Choroid plexus epithelial cell (primary cell): ENCODE data around the gene BRMS1L.

Experiments used
- DNase-seq: peaks from one replicate; pipeline ENCODE4 v3.0.0-alpha.2; 2010; ENCODE audit warnings: low read depth
- H3K4me3 ChIP-seq: 2 replicates; pipeline ENCODE4 v1.5.1; 2011; ENCODE audit warnings: low read depth, mild to moderate bottlenecking, control low read depth, low read length, moderate library complexity
- CTCF ChIP-seq: conservative IDR thresholded peaks from 2 replicates; pipeline ENCODE4 v1.5.1; 2011; ENCODE audit warnings: low read depth, mild to moderate bottlenecking, control low read depth, inconsistent platforms, low read length, moderate library complexity

The BRMS1L gene

GRCh38 chr14:35797796-35798195, 28.3 kb upstream of the BRMS1L start:
- TF ChIP-seq CTCF = no peak
- DNase-seq = no peak
- H3K4me3 ChIP-seq = no peak overlapping the region

- H3K4me3 ChIP-seq = no peak overlapping the region
- no peak for TF ChIP-seq CTCF
- DNase-seq = no peak
Observed at GRCh38 chr14:35806006-35806907, 19.9 kb upstream of the BRMS1L start.

GRCh38 chr14:35807131-35807961, 18.8 kb upstream of the BRMS1L start:
- H3K4me3 ChIP-seq = no peak overlapping the region
- no peak for TF ChIP-seq CTCF
- no peak for DNase-seq

GRCh38 chr14:35808076-35808637, 18.0 kb upstream of the BRMS1L start:
- no peak for TF ChIP-seq CTCF
- DNase-seq = no peak
- H3K4me3 ChIP-seq = peak overlapping the region; percentile 67

GRCh38 chr14:35808638-35809563, 17.2 kb upstream of the BRMS1L start, which contains the start of gene RALGAPA1:
Gene RALGAPA1 (minus strand): TSS chr14:35809295. CDS start chr14:35808835, 460 bp downstream.
- TF ChIP-seq CTCF = peak; percentile 58
- peak; percentile 99 for DNase-seq
- H3K4me3 ChIP-seq = peak within 1 kb of the TSS; percentile 67

- peak overlapping the region; percentile 67 for H3K4me3 ChIP-seq
- no peak for DNase-seq
- no peak for TF ChIP-seq CTCF
Observed at GRCh38 chr14:35809597-35809996, 16.5 kb upstream of the BRMS1L start.
